HL-60 (cell line): Measurements from ENCODE around the gene FAM107B.

ENCODE experiments used
- DNase-seq, 2 experiments: peaks; one replicate each; pipeline ENCODE4 v3.0.0-alpha.2; 2010 to 2020; ENCODE audit warnings: low read depth in 1 of 2, low spot score in 1 of 2
- H3K27ac ChIP-seq: fragments of 250-450 bp; sonication (Bioruptor Pico); replicated peaks from 2 replicates; pipeline ENCODE4 v1.5.1; 2020; ENCODE audit warnings: mild to moderate bottlenecking, moderate library complexity
- H3K27me3 ChIP-seq: fragments of 250-450 bp; sonication (Bioruptor Pico); 2 replicates; pipeline ENCODE4 v1.5.1; 2021; ENCODE audit warnings: mild to moderate bottlenecking, moderate library complexity; ENCODE audit not compliant: insufficient read depth, poor library complexity, severe bottlenecking
- H3K4me3 ChIP-seq: replicated peaks from 2 replicates; pipeline ENCODE4 v1.5.1; 2011; ENCODE audit warnings: mild to moderate bottlenecking, control low read depth, low read length; ENCODE audit not compliant: insufficient read depth
- CTCF ChIP-seq: IDR thresholded peaks from one replicate; pipeline ENCODE4 v1.5.1; 2011; ENCODE audit warnings: low read length, control low read depth, inconsistent platforms; ENCODE audit not compliant: insufficient read depth
- GABPA ChIP-seq: IDR thresholded peaks from 2 replicates; pipeline ENCODE4 v1.6.1; 2012; ENCODE audit warnings: low read depth
- POLR2AphosphoS5 ChIP-seq: IDR thresholded peaks from 2 replicates; pipeline ENCODE4 v1.6.1; 2012; ENCODE audit warnings: low read depth
- REST ChIP-seq: IDR thresholded peaks from 2 replicates; pipeline ENCODE4 v1.6.1; 2012; ENCODE audit warnings: low read depth; ENCODE audit not compliant: insufficient replicate concordance
- SPI1 ChIP-seq: IDR thresholded peaks from 2 replicates; pipeline ENCODE4 v1.6.1; 2012; ENCODE audit warnings: low read depth, mild to moderate bottlenecking, borderline replicate concordance

Gene FAM107B

GRCh38 chr10:14533295-14533694 lies 241.4 kb downstream of the FAM107B start:
- no peaks in the 10 kb centered on the region for H3K27me3 ChIP-seq
- no peak overlapping the region for H3K27ac ChIP-seq
- no peak overlapping the region for H3K4me3 ChIP-seq
- DNase-seq: no peak
- TF ChIP-seq CTCF (no peak), POLR2AphosphoS5 (no peak), REST (no peak), SPI1 (no peak), GABPA (no peak)

GRCh38 chr10:14532473-14533251 lies 242.0 kb downstream of the FAM107B start:
- TF ChIP-seq GABPA (no peak), POLR2AphosphoS5 (no peak), REST (no peak), SPI1 (no peak), CTCF (no peak)
- no peak overlapping the region for H3K4me3 ChIP-seq
- H3K27ac ChIP-seq: no peak overlapping the region
- H3K27me3 ChIP-seq: no peaks in the 10 kb centered on the region
- DNase-seq: no peak

GRCh38 chr10:14531974-14532373 lies 242.7 kb downstream of the FAM107B start:
- Histone ChIP-seq H3K27me3 (no peaks in the 10 kb centered on the region), H3K27ac (no peak overlapping the region), H3K4me3 (no peak overlapping the region)
- TF ChIP-seq REST: no peak
- TF ChIP-seq GABPA: no peak
- no peak for TF ChIP-seq CTCF
- DNase-seq: no peak
